Lower leg skin (tissue), 4 donors: ENCODE measurements around the gene GPR4. TPM values are rescaled to one million over a fixed set of nuclear protein-coding genes. Genes with fewer than 3 reads are reported as not detected.
A peak's percentile ranks its signal among the peaks of the same experiment; 100 is the strongest.

ENCODE experiments used
- DNase-seq, 2 donors: peaks; one replicate each; pipeline ENCODE4 v3.0.0-alpha.2; 2019; ENCODE audit warnings: low spot score in 2 of 2
- H3K4me3 ChIP-seq: fragments of 200-600 bp; sonication (generic); 2 replicates; pipeline ENCODE4 v1.5.1; 2017; ENCODE audit warnings: mild to moderate bottlenecking, low read depth; ENCODE audit not compliant: poor library complexity, severe bottlenecking
- CTCF ChIP-seq, 3 donors: fragments of 450-650 bp; IDR thresholded peaks; one replicate each; pipeline ENCODE4 v1.5.1; 2016; ENCODE audit warnings: antibody characterized with exemption in 3 of 3, mild to moderate bottlenecking in 3 of 3, moderate library complexity in 2 of 3
- POLR2A ChIP-seq, 2 donors: fragments of 450-650 bp; IDR thresholded peaks; one replicate each; pipeline ENCODE4 v1.6.1; 2016 to 2017; ENCODE audit warnings: antibody characterized with exemption in 2 of 2, mild to moderate bottlenecking in 1 of 2, moderate library complexity in 1 of 2
- WGBS, 2 donors: methylation state at CpG; one replicate each; pipeline ENCODE4 v1.1.5; 2018; 5-methylcytosine and 5-hydroxymethylcytosine counted together
- intact Hi-C: fragments of 100-400 bp; cut with DNase I; formaldehyde crosslinking; loops from one replicate; pipeline ENCODE4 v1.15.0; 2023; ENCODE audit warnings: low total_unique reads
- total RNA-seq, 4 donors: library from RNA; depleted of rRNA; stranded (reverse); fragments of >200 nt; gene quantifications; one replicate each; pipeline ENCODE4 v1.1.0, GENCODE V29; 2016

Gene GPR4
- total RNA-seq, 4 donors from 2014 or later, result 0.34 to 1.0 (median 0.70) TPM

DNA sequence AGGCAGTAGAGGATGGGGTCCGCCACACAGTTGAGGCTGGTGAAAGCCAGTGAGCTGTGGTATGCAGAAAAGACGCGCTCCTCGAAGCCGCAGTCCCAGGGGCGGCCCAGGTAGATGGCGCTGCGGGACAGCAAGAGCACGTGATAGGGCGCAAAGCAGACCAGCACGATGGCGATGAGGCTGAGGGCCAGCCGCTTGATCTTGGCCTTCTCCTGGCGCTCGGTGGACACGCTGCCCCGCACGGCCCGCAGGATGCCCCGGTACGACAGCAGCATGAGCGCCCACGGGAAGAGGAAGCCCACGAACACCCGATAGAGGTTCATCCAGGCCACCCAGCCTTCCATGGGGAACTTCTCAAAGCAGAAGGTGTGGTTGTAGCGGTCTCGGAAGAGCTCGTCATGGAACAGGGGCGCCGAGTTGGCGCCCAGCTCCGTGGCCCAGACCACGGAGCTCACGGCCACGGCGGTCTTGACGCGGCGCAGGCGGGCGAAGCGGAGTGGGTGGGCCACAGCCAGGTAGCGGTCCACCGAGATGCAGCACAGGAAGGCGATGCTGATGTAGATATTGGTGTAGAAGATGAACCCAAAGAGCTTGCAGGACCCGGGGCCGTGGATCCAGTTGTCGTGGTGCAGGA lies 10.9 kb downstream of the GPR4 start:
- intact Hi-C loops, result loop anchor here (5.0 kb wide), 1 partner anchor 51 kb away; no protein-coding TSS in a partner anchor
- WGBS, 2 donors, result 48 to 57% methylated on average over 37 to 48 of the region's 48 CpGs
- no peak for DNase-seq
- no peak overlapping the region for H3K4me3 ChIP-seq
- TF ChIP-seq CTCF (IDR thresholded peaks at IDR 0.05) (no peak), POLR2A (IDR thresholded peaks at IDR 0.05) (no peak)

GRCh38 chr19:45590300-45591003 lies 11.6 kb downstream of the GPR4 start:
- intact Hi-C loops, result loop anchor here (5.0 kb wide), 1 partner anchor 52 kb away; no protein-coding TSS in a partner anchor
- 56 to 62% methylated on average over 10 to 15 of the region's 15 CpGs for WGBS, 2 donors
- no peak for DNase-seq
- no peak overlapping the region for H3K4me3 ChIP-seq
- TF ChIP-seq CTCF (IDR thresholded peaks at IDR 0.05), result no peak
- no peak for TF ChIP-seq POLR2A (IDR thresholded peaks at IDR 0.05)

DNA sequence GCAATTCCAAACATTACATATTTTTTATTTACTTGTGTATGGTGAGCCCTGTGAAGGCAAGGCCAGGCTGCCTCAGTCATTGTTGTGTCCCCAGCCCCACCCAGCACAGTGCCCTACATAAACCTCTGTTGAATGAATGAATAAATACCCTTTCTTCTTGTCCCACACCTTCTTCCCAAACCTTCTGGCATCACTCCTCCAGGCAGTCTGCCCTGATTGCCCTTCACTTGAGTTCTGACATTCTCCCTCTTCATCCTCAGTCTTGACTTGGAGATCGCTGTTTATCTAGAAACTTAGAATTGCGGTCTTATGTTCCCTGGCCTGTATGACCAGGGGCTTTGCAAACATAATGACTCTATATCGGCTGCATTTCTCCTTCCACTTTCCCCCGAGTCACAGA lies 12.2 kb downstream of the GPR4 start:
- 89 to 93% methylated on average over 4 of the region's 4 CpGs for WGBS, 2 donors
- DNase-seq, result no peak
- TF ChIP-seq POLR2A (IDR thresholded peaks at IDR 0.05), result no peak
- TF ChIP-seq CTCF (IDR thresholded peaks at IDR 0.05), result no peak
- intact Hi-C loops, result loop anchor here (5.0 kb wide), 1 partner anchor 53 kb away; no protein-coding TSS in a partner anchor
- no peak overlapping the region for H3K4me3 ChIP-seq

- H3K4me3 ChIP-seq, result no peak overlapping the region
- intact Hi-C loops, result no loop called here
- no peak for TF ChIP-seq POLR2A (IDR thresholded peaks at IDR 0.05)
- TF ChIP-seq CTCF (IDR thresholded peaks at IDR 0.05), result no peak
- no peak for DNase-seq
- WGBS, 2 donors, result 64 to 73% methylated on average over 4 of the region's 4 CpGs
These were observed 14.1 kb downstream of the GPR4 start for GRCh38 chr19:45587873-45588272.

DNA sequence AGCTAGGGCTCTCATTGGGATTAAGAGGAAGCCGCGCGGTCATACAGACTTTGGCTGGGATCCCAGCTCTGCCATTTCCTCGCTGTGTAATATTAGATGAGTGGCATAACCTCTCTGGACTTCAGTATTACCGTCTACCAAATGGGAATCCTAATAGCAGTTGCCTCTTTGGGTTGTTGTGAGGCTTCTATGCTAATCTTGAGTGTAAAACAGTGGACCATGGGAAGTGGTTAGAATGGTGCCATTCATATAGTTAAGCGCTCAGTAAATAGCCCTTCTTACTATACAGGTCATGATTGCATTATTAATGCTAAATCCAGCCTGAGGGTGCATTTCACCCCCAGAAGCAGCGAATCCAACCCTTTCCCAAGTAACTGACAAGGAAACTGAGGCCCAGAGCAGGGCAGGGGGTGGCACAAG lies 16.8 kb downstream of the GPR4 start:
- no peak for DNase-seq
- intact Hi-C loops, result no loop called here
- WGBS, 2 donors, result 24 to 33% methylated on average over 7 of the region's 7 CpGs
- H3K4me3 ChIP-seq, result peak overlapping the region; percentile 23
- no peak for TF ChIP-seq CTCF (IDR thresholded peaks at IDR 0.05)
- TF ChIP-seq POLR2A (IDR thresholded peaks at IDR 0.05), result no peak
